Neutrophil (primary cell): Measurements from ENCODE around the gene C19orf85.

ENCODE experiments used
- H3K27ac ChIP-seq: fragments of 200-600 bp; sonication (generic); 2 replicates; pipeline ENCODE4 v1.5.1; 2016; ENCODE audit warnings: mild to moderate bottlenecking, moderate library complexity
- H3K27me3 ChIP-seq: fragments of 200-600 bp; sonication (generic); 2 replicates; pipeline ENCODE4 v1.6.0; 2016; ENCODE audit warnings: mild to moderate bottlenecking
- H3K36me3 ChIP-seq: fragments of 200-600 bp; sonication (generic); 2 replicates; pipeline ENCODE4 v1.5.1; 2017
- H3K4me1 ChIP-seq, 2 experiments: fragments of 200-600 bp in 1 of 2; sonication (generic) in 1 of 2; 1 replicate in 1 of 2; 2 replicates in 1 of 2; pipeline versions ENCODE4 v1.5.1 to v1.6.1; 2013 to 2016; ENCODE audit warnings: low read depth in 1 of 2, low read length in 1 of 2, mild to moderate bottlenecking in 1 of 2, moderate library complexity in 1 of 2; ENCODE audit not compliant: control insufficient read depth in 1 of 2, insufficient read depth in 1 of 2
- H3K4me3 ChIP-seq, 2 experiments: fragments of 200-600 bp in 1 of 2; sonication (generic) in 1 of 2; 1 replicate in 1 of 2; 2 replicates in 1 of 2; pipeline ENCODE4 v1.5.1; 2013 to 2016; ENCODE audit warnings: low read depth in 1 of 2, low read length in 1 of 2, mild to moderate bottlenecking in 1 of 2, moderate library complexity in 1 of 2
- H3K9me3 ChIP-seq: fragments of 200-600 bp; sonication (generic); 2 replicates; pipeline ENCODE4 v1.5.1; 2016
- TF ChIP-seq, protein P1 (sequence below): fragments of 200-600 bp; sonication (generic); IDR thresholded peaks from 2 replicates; pipeline ENCODE4 v1.5.1; 2016; ENCODE audit warnings: antibody characterized with exemption

The C19orf85 gene

DNA sequence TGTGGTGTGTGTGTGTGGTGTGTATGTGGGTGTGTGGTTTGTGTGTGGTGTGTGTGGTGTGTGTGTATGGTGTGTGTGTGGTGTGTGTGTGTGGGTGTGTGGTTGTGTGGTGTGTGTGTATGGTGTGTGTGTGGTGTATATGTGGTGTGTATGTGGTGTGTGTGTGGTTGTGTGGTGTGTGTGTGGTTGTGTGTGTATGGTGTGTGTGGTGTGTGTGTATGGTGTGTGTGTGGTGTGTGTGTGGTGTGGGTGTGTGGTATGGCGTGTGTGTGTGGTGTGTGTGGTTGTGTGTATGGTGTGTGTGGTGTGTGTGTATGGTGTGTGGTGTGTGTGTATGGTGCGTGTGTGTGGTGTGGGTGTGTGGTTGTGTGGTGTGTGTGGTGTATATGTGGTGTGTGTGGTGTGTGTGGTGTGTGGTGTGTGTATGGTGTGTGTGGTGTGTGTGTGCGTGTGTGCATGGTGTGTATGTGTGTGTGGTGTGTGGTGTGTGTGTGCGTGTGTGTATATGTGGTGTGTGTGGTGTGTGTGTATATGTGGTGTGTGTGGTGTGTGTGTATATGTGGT is 30.1 kb downstream of the C19orf85 start:
- H3K36me3 ChIP-seq = no peaks in the 10 kb centered on the region
- no peak overlapping the region for H3K27ac ChIP-seq
- no peaks in the 10 kb centered on the region for H3K4me1 ChIP-seq
- no peak overlapping the region for H3K4me3 ChIP-seq
- H3K27me3 ChIP-seq = peaks cover 86% of the 10 kb centered on the region
- TF ChIP-seq, protein P1, sequence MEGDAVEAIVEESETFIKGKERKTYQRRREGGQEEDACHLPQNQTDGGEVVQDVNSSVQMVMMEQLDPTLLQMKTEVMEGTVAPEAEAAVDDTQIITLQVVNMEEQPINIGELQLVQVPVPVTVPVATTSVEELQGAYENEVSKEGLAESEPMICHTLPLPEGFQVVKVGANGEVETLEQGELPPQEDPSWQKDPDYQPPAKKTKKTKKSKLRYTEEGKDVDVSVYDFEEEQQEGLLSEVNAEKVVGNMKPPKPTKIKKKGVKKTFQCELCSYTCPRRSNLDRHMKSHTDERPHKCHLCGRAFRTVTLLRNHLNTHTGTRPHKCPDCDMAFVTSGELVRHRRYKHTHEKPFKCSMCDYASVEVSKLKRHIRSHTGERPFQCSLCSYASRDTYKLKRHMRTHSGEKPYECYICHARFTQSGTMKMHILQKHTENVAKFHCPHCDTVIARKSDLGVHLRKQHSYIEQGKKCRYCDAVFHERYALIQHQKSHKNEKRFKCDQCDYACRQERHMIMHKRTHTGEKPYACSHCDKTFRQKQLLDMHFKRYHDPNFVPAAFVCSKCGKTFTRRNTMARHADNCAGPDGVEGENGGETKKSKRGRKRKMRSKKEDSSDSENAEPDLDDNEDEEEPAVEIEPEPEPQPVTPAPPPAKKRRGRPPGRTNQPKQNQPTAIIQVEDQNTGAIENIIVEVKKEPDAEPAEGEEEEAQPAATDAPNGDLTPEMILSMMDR = no peak
- no peaks in the 10 kb centered on the region for H3K9me3 ChIP-seq

DNA sequence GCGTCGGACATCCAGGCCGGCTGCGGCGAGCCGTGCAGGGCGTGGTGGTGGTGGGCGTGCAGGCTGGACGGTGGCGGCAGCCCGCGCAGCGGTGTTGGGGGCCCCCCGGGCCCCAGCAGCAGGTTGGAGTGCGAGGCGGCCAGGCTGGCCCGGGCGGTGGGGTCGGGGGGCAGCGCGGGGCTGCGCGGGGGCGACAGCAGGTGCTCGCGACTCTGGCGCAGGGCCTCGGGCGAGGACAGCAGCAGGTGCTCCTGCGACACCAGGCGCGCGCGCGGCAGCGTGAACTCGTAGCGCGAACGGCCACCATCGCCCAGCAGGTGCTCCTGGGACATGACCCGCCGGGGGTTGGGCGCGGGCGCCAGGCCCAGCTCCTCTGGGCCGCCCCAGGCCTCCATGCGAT is 31.3 kb downstream of the C19orf85 start:
- H3K4me3 ChIP-seq = no peak overlapping the region
- H3K27ac ChIP-seq = no peak overlapping the region
- H3K4me1 ChIP-seq = no peaks in the 10 kb centered on the region
- no peaks in the 10 kb centered on the region for H3K36me3 ChIP-seq
- H3K27me3 ChIP-seq = peaks cover 83% of the 10 kb centered on the region
- no peaks in the 10 kb centered on the region for H3K9me3 ChIP-seq
- TF ChIP-seq, protein P1 = no peak

DNA sequence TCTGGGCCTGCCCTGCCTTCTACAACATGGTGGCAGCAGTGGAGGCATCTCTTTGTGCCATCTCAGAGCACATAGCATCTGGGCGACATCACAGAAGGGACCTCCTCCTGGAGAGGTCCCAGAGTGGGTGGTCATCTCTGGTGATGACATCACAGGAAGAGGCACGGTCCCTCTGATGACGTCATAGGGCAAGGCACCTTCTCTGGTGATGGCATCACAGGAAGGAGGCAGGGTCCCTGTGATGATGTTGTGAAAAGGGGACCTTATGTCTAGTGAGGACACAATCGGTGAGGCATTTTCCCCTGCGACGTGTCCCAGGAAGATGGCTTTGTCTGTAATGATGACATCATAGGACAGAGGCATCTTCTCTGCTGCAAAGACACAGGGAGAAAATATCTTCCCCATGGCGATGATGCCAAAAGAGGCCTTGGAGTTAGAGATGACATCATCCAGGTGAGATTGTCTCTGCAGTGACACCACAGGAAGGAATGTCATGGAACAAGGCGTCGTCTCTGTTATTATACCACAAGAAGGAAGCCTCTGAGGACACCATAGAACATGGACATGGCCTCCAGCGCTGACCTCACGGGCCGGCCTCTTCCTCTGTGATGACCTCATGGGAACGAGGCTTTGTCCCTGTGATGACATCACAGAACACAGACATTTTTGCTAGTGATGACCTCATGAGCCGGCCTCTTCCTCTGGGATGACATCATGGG is 32.2 kb downstream of the C19orf85 start:
- H3K27me3 ChIP-seq = peaks cover 74% of the 10 kb centered on the region
- no peaks in the 10 kb centered on the region for H3K4me1 ChIP-seq
- no peaks in the 10 kb centered on the region for H3K9me3 ChIP-seq
- no peak overlapping the region for H3K27ac ChIP-seq
- H3K36me3 ChIP-seq = no peaks in the 10 kb centered on the region
- TF ChIP-seq, protein P1 = no peak
- no peak overlapping the region for H3K4me3 ChIP-seq

DNA sequence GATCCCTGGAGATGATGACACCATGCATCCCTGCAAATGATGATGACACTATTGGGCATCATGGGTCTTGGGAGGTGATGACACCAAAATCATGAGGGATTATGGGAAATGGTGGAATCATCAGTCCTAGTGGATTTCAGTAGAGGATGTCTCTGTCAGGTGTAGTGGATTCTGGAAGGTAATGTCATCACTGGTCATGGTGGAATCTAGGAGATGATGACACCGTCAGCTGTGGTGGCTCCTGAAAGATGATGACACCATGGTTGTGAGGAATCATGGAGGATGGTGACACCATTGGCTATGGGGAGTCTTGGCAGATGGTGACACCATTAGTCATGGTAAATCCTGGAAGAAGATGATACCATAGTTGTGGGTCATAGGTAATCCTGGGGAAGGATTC is 33.4 kb downstream of the C19orf85 start:
- Histone ChIP-seq H3K9me3 (no peaks in the 10 kb centered on the region), H3K36me3 (no peaks in the 10 kb centered on the region), H3K4me1 (no peaks in the 10 kb centered on the region), H3K27me3 (peaks cover 72% of the 10 kb centered on the region), H3K4me3 (no peak overlapping the region), H3K27ac (no peak overlapping the region)
- TF ChIP-seq, protein P1 = no peak

DNA sequence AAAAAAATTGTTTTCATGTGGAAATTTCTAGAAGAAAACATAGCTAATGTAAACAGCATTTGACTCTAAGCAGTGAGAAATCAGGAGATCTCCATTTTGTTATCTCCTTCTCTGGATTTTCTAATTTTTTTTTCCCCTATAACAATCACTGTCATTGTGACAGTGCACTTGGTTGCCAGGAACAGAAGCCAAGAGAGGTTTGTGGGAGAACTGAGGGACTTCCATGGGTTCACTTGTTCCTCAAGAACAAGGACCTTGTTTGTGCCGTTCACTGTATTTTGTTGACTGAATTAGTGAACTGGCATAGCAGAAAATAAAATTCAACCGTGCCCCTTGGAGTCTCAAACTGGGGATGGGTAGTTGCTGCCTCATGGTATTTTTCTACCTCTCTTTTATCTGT is 38.5 kb downstream of the C19orf85 start:
- no peaks in the 10 kb centered on the region for H3K4me1 ChIP-seq
- no peak overlapping the region for H3K27ac ChIP-seq
- H3K36me3 ChIP-seq = no peaks in the 10 kb centered on the region
- no peaks in the 10 kb centered on the region for H3K9me3 ChIP-seq
- H3K27me3 ChIP-seq = peaks cover 42% of the 10 kb centered on the region
- H3K4me3 ChIP-seq = no peak overlapping the region
- TF ChIP-seq, protein P1 = no peak
